Loucy (cell line): ENCODE data around the gene TEX2.

ENCODE experiments used
- H2AFZ ChIP-seq: fragments of 200-600 bp; sonication (generic); 2 replicates; pipeline ENCODE4 v1.6.0; 2016; ENCODE audit warnings: antibody characterized with exemption, mild to moderate bottlenecking, low read length, moderate library complexity
- H3F3A ChIP-seq: fragments of 200-600 bp; 2 replicates; pipeline ENCODE4 v1.6.0; 2016; ENCODE audit warnings: antibody characterized with exemption, low read depth, mild to moderate bottlenecking
- H3K27me3 ChIP-seq: fragments of 200-600 bp; sonication (generic); 2 replicates; pipeline ENCODE4 v1.6.1; 2014; ENCODE audit warnings: low read length, mild to moderate bottlenecking; ENCODE audit not compliant: insufficient read depth, poor library complexity, severe bottlenecking
- H3K36me3 ChIP-seq: fragments of 200-600 bp; sonication (generic); 2 replicates; pipeline ENCODE4 v1.6.1; 2016; ENCODE audit warnings: low read length; ENCODE audit not compliant: insufficient read depth
- H3K4me1 ChIP-seq: fragments of 200-600 bp; sonication (generic); 2 replicates; pipeline ENCODE4 v1.5.1; 2014; ENCODE audit warnings: low read length, mild to moderate bottlenecking; ENCODE audit not compliant: insufficient read depth, poor library complexity, severe bottlenecking
- H3K4me2 ChIP-seq: fragments of 200-600 bp; sonication (generic); 2 replicates; pipeline ENCODE4 v1.6.0; 2014; ENCODE audit warnings: antibody characterized with exemption, low read length, low read depth, mild to moderate bottlenecking; ENCODE audit not compliant: poor library complexity, severe bottlenecking
- H3K4me3 ChIP-seq: fragments of 200-600 bp; sonication (generic); 2 replicates; pipeline ENCODE4 v1.5.1; 2014; ENCODE audit warnings: low read length, mild to moderate bottlenecking, mixed read lengths; ENCODE audit not compliant: poor library complexity, severe bottlenecking
- H3K79me2 ChIP-seq: fragments of 200-600 bp; sonication (generic); 2 replicates; pipeline ENCODE4 v1.6.1; 2014; ENCODE audit warnings: low read length; ENCODE audit not compliant: insufficient read depth
- H3K9ac ChIP-seq: fragments of 200-600 bp; sonication (generic); 2 replicates; pipeline ENCODE4 v1.6.0; 2014; ENCODE audit warnings: mild to moderate bottlenecking, low read depth, low read length, moderate library complexity; ENCODE audit not compliant: poor library complexity, severe bottlenecking
- H3K9me2 ChIP-seq: fragments of 200-600 bp; sonication (generic); replicated peaks from 2 replicates; pipeline ENCODE4 v1.6.1; 2016; ENCODE audit warnings: low read depth, low read length, mixed read lengths
- H3K9me3 ChIP-seq: fragments of 200-600 bp; sonication (generic); 2 replicates; pipeline ENCODE4 v1.6.1; 2014; ENCODE audit warnings: mild to moderate bottlenecking, antibody characterized with exemption, low read length, low read depth; ENCODE audit not compliant: insufficient read depth
- H4K20me1 ChIP-seq: fragments of 200-600 bp; sonication (generic); 2 replicates; pipeline ENCODE4 v1.6.0; 2014; ENCODE audit warnings: antibody characterized with exemption, low read length, mild to moderate bottlenecking; ENCODE audit not compliant: insufficient read depth, poor library complexity, severe bottlenecking
- EZH2phosphoT487 ChIP-seq: fragments of 200-600 bp; IDR thresholded peaks from 2 replicates; pipeline ENCODE4 v1.6.1; 2018; ENCODE audit warnings: antibody characterized with exemption, mild to moderate bottlenecking, moderate library complexity, borderline replicate concordance
- TF ChIP-seq, protein P1 (sequence below): fragments of 200-600 bp; sonication (generic); conservative IDR thresholded peaks from 2 replicates; pipeline ENCODE4 v1.5.1; 2014; ENCODE audit warnings: mild to moderate bottlenecking, antibody characterized with exemption, low read length

TEX2 gene

DNA sequence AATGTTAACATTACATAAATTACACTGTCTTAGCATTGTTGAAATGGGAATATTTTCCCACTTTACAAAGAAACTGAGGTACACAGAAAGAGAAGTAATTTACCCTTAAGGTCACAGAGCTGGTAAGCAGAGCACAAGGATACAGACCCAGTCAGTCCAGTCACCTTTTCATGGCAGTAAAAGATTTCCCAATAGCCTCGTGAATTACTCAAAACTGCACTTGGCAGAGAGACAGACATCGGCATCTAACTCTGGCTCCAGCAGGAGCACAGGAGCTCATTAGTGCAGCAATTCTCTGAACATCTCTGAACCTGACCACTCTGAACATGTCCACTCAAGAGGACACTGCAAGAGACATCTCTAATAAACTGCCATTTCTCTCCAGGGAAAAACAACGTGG is 3.1 kb downstream of the TEX2 start:
- Histone ChIP-seq H3F3A (no peaks in the 10 kb centered on the region), H4K20me1 (peaks cover 4% of the 10 kb centered on the region), H3K79me2 (peaks cover 48% of the 10 kb centered on the region), H3K36me3 (no peaks in the 10 kb centered on the region), H3K4me1 (peaks cover 27% of the 10 kb centered on the region), H3K9me3 (no peaks in the 10 kb centered on the region), H3K4me2 (peak overlapping the region; percentile 90), H3K9ac (no peak overlapping the region), H3K9me2 (no peaks in the 10 kb centered on the region), H2AFZ (no peak overlapping the region), H3K27me3 (no peaks in the 10 kb centered on the region), H3K4me3 (no peak overlapping the region)
- no peak for TF ChIP-seq EZH2phosphoT487
- TF ChIP-seq, protein P1, sequence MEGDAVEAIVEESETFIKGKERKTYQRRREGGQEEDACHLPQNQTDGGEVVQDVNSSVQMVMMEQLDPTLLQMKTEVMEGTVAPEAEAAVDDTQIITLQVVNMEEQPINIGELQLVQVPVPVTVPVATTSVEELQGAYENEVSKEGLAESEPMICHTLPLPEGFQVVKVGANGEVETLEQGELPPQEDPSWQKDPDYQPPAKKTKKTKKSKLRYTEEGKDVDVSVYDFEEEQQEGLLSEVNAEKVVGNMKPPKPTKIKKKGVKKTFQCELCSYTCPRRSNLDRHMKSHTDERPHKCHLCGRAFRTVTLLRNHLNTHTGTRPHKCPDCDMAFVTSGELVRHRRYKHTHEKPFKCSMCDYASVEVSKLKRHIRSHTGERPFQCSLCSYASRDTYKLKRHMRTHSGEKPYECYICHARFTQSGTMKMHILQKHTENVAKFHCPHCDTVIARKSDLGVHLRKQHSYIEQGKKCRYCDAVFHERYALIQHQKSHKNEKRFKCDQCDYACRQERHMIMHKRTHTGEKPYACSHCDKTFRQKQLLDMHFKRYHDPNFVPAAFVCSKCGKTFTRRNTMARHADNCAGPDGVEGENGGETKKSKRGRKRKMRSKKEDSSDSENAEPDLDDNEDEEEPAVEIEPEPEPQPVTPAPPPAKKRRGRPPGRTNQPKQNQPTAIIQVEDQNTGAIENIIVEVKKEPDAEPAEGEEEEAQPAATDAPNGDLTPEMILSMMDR: no peak

DNA sequence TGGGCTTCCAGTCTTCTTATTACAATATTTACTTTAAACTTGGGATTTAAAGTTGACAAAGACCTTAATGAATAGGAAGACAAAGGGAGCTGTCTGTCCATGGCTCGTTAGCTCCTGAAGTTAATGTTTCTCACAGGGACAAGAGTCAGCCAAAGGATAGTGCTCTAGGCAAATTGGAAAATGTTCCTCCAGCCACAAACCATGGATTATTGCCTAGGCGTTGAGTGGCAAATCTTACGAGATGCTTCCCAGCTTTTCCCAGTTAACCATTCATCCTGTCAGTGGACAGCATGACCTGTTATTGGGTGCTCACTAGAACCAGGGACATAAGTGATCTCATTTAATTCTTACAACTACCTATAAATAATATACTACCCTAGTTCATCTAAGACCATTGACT is 3.6 kb downstream of the TEX2 start:
- H3K4me2 ChIP-seq: no peak overlapping the region

DNA sequence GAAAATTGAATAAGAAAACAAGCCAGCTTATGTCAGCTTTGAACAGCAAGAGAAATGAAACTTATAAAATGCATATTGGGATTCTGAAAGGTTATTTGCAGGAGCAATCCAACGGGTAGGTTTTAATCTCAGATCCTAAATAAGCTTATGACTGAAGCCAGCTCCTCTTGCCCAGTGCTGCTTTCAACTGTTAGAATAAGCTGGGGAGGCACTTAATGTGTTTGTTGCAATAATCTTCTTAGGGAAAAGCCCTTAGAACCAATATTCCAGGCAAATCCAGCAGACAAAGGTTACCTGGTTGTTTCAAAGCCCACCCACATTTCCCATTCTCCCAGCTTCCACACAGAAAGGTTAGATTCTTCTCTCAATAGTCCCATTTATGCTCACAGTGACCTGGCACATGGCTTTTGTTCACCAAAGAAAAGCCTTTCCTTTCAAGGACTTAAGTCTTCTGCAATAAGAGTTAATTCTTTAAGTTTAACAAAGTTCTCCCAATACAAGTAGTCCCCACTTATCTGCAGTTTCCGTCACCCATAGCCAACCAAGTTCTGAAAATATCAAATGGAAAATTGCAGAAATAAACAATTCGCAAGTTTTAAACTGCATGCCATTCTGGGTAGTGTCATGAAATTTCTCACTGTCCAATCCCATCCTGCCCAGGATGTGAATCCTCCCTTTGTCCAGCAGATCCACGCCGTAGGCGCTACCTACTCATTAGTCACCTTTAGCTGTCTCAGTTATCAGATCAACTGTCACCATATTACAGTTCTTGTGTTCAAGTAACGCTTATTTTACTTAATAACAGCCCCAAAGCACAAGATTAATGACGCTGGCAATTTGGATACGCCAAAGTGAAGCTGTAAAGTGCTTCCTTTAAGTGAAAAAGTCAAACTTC is 5.9 kb downstream of the TEX2 start:
- H4K20me1 ChIP-seq: no peaks in the 10 kb centered on the region
- no peaks in the 10 kb centered on the region for H3F3A ChIP-seq
- no peaks in the 10 kb centered on the region for H3K27me3 ChIP-seq
- TF ChIP-seq EZH2phosphoT487: no peak
- TF ChIP-seq, protein P1: no peak
- H3K4me2 ChIP-seq: no peak overlapping the region
- peaks cover 30% of the 10 kb centered on the region for H3K4me1 ChIP-seq
- H3K4me3 ChIP-seq: no peak overlapping the region
- no peaks in the 10 kb centered on the region for H3K9me3 ChIP-seq
- H2AFZ ChIP-seq: no peak overlapping the region
- H3K9ac ChIP-seq: no peak overlapping the region
- no peaks in the 10 kb centered on the region for H3K36me3 ChIP-seq
- no peaks in the 10 kb centered on the region for H3K9me2 ChIP-seq
- H3K79me2 ChIP-seq: peaks cover 50% of the 10 kb centered on the region

More for the DNA sequence above, 3.6 kb downstream of the TEX2 start:
- peaks cover 4% of the 10 kb centered on the region for H4K20me1 ChIP-seq
- TF ChIP-seq EZH2phosphoT487: no peak
- TF ChIP-seq, protein P1: no peak
- no peaks in the 10 kb centered on the region for H3K9me2 ChIP-seq
- peaks cover 27% of the 10 kb centered on the region for H3K4me1 ChIP-seq
- H3K27me3 ChIP-seq: no peaks in the 10 kb centered on the region
- no peak overlapping the region for H3K9ac ChIP-seq
- H3K4me3 ChIP-seq: no peak overlapping the region
- no peaks in the 10 kb centered on the region for H3K9me3 ChIP-seq
- H2AFZ ChIP-seq: no peak overlapping the region
- H3K79me2 ChIP-seq: peaks cover 48% of the 10 kb centered on the region
- no peaks in the 10 kb centered on the region for H3F3A ChIP-seq
- no peaks in the 10 kb centered on the region for H3K36me3 ChIP-seq
